Measurements from ENCODE around the gene NAPSA.

GRCh38 chr19:50324331-50324730, 41.1 kb downstream of the NAPSA start:
- TF ChIP-seq CTCF (IDR thresholded peaks at IDR 0.05; ENCODE audit: low read length) (no peak), EZH2 (optimal IDR thresholded peaks at IDR 0.05; ENCODE audit: low read depth, low read length) (no peak)

Data from MM.1S (cell line).